ENCODE measurements around the gene VAMP1. TPM values are rescaled to one million over a fixed set of nuclear protein-coding genes. Genes with fewer than 3 reads are reported as not detected.

Gene VAMP1
- total and polyA plus RNA-seq, 9 of the 15 experiments (the other 6 are each of a cell fraction or from before 2014, with no cell fraction given) = 0.76 to 13.2 (median 4.2) TPM

DNA sequence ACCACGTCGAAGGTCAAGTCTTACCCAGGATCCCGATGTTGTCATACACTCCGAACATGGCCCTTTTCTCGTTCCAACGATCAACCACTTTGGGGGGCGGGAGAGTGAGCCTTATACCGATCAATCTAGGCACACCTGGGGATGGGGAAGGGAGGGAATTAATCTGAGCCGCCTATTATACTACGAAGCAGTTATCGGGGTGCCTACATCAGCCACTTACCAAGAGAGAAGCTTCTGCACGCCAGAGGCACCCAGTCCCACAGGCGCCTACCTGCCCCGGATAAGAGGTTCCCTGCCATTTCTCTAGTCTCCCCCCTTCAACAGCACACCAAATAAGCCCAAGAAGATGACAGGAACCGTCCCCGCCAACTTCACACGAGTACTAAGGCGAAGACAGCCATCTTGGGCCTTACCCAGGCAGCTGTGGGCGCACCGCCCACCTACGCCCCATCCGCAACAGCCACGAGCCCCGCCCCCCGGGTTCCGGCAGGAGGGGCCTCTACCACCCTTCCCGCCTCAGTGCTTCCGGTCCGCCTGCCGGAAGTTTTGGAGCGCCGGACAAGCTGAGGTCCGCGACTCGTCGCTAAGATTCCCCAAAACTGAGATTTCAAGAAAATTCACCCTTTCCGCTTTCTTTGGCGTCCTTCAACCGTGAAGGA, 22.5 kb upstream of the VAMP1 start, which contains the start of gene MRPL51 (continued):
- TF ChIP-seq SUPT5H (IDR thresholded peaks at IDR 0.05) (peak; percentile 87), NR2C1 (IDR thresholded peaks at IDR 0.05) (0 out of 2 replicates have a peak, but pooled peaks have one; percentile 21), NR2C1 (tag; IDR thresholded peaks at IDR 0.05) (no peak), PKNOX1 (IDR thresholded peaks at IDR 0.05) (peak; percentile 56), RBM22 (IDR thresholded peaks at IDR 0.05; ENCODE audit: low read depth, low read length, poor library complexity, severe bottlenecking) (no peak), ZNF583 (CRISPR knock-in tag; IDR thresholded peaks at IDR 0.05) (no peak), FOXJ2 (tag; IDR thresholded peaks at IDR 0.05) (no peak), PHF8 (IDR thresholded peaks at IDR 0.05; ENCODE audit: borderline replicate concordance, low read length) (peak; percentile 82; the same call in 1 of the 2 replicates), ATF1 (CRISPR knock-in tag; IDR thresholded peaks at IDR 0.05) (no peak), ATF1 (tag; IDR thresholded peaks at IDR 0.05) (peak; percentile 29; the same call in 1 of the 2 replicates), HES1 (IDR thresholded peaks at IDR 0.05; ENCODE audit: low read depth) (no peak), POLR2A (conservative IDR thresholded peaks at IDR 0.05) (peak; percentile 92), BACH1 (tag; IDR thresholded peaks at IDR 0.05) (no peak), ETS1 (conservative IDR thresholded peaks at IDR 0.05; ENCODE audit: control insufficient read depth, low read depth, low read length) (0 out of 2 replicates have a peak, but pooled peaks have one; percentile 23), RHOXF2B (CRISPR knock-in tag; conservative IDR thresholded peaks at IDR 0.05) (no peak), DPF2 (IDR thresholded peaks at IDR 0.05) (no peak), POLR2AphosphoS2 (IDR thresholded peaks at IDR 0.05; ENCODE audit: low read length) (0 out of 2 replicates have a peak, but pooled peaks have one; percentile 57), PHF20 (IDR thresholded peaks at IDR 0.05; ENCODE audit: partially characterized antibody) (peak; percentile 85), RFX1 (IDR thresholded peaks at IDR 0.05) (no peak), ZNF75A (CRISPR knock-in tag; IDR thresholded peaks at IDR 0.05) (no peak), SETDB1 (IDR thresholded peaks at IDR 0.05; ENCODE audit: low read length) (no peak), MCM3 (IDR thresholded peaks at IDR 0.05) (no peak), SP1 (CRISPR knock-in tag; IDR thresholded peaks at IDR 0.05) (peak; percentile 74)
- TF ChIP-seq, protein P1, sequence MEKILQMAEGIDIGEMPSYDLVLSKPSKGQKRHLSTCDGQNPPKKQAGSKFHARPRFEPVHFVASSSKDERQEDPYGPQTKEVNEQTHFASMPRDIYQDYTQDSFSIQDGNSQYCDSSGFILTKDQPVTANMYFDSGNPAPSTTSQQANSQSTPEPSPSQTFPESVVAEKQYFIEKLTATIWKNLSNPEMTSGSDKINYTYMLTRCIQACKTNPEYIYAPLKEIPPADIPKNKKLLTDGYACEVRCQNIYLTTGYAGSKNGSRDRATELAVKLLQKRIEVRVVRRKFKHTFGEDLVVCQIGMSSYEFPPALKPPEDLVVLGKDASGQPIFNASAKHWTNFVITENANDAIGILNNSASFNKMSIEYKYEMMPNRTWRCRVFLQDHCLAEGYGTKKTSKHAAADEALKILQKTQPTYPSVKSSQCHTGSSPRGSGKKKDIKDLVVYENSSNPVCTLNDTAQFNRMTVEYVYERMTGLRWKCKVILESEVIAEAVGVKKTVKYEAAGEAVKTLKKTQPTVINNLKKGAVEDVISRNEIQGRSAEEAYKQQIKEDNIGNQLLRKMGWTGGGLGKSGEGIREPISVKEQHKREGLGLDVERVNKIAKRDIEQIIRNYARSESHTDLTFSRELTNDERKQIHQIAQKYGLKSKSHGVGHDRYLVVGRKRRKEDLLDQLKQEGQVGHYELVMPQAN (IDR thresholded peaks at IDR 0.05; ENCODE audit: borderline replicate concordance) = peak; percentile 16; the same call in 1 of the 2 replicates
- TF ChIP-seq, protein P2, sequence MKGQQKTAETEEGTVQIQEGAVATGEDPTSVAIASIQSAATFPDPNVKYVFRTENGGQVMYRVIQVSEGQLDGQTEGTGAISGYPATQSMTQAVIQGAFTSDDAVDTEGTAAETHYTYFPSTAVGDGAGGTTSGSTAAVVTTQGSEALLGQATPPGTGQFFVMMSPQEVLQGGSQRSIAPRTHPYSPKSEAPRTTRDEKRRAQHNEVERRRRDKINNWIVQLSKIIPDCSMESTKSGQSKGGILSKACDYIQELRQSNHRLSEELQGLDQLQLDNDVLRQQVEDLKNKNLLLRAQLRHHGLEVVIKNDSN (CRISPR knock-in tag; IDR thresholded peaks at IDR 0.05) = peak; percentile 32; the same call in 1 of the 2 replicates
